ENCODE data around the gene FATE1. TPM values are rescaled to one million over a fixed set of nuclear protein-coding genes. Genes with fewer than 3 reads are reported as not detected.

Gene FATE1
- total and polyA plus RNA-seq, 2 of the 13 experiments (the other 11 are each of a cell fraction or from before 2014, with no cell fraction given): not detected

GRCh38 chrX:151675121-151675746, 40.6 kb upstream of the FATE1 start:
- H3K4me2 ChIP-seq (ENCODE audit: low read depth, low read length): no peak overlapping the region
- H3K27ac ChIP-seq (ENCODE audit: extremely low read length, insufficient read depth, low read length): no peak overlapping the region
- no peak overlapping the region for H3K9ac ChIP-seq (ENCODE audit: insufficient read depth, low read depth, low read length)
- TF ChIP-seq ZBTB7A (CRISPR knock-in tag; IDR thresholded peaks at IDR 0.05) (no peak), BORCS8-MEF2B (CRISPR knock-in tag; IDR thresholded peaks at IDR 0.05) (no peak)
- ATAC-seq (no peak), FAIRE-seq (no peak), DNase-seq (ENCODE audit: low spot score) (no peak)
- no peaks in the 10 kb centered on the region for H3K36me3 ChIP-seq (replicated peaks in 1 of 2; ENCODE audit: control insufficient read depth in 1 of 2, insufficient read depth in 2 of 2, low read length in 2 of 2)
- no peaks in the 10 kb centered on the region for H4K20me1 ChIP-seq (ENCODE audit: insufficient read depth, low read length)
- intact Hi-C loops (cut with micrococcal nuclease; ENCODE audit: unreplicated experiment): no loop called here
- WGBS (ENCODE audit: low lambda C conversion rate): 10% methylated on average over 3 of the region's 6 CpGs
- H3K9me3 ChIP-seq (ENCODE audit: low read length): no peaks in the 10 kb centered on the region
- in situ Hi-C loops (cut with HindIII; ENCODE audit: extremely low pct_ligation_motif_present, low pct_unique_long_range_greater_than_20kb): loop anchor here (25.0 kb wide), 1 partner anchor 163 kb away; no protein-coding TSS in a partner anchor
- no peaks in the 10 kb centered on the region; a peak in 1 of 5 replicates for H3K27me3 ChIP-seq (ENCODE audit: control insufficient read depth in 1 of 2, insufficient read depth in 2 of 2, low read length in 2 of 2)
- no peaks in the 10 kb centered on the region for H3K79me2 ChIP-seq (ENCODE audit: insufficient read depth, low read length)
- ChIA-PET POLR2A (no interaction called here), CTCF (ENCODE audit: low intra/inter-chr PET ratio, low total read pairs) (no interaction called here)
- H3K4me3 ChIP-seq (replicated peaks in 1 of 3; ENCODE audit: insufficient read depth in 1 of 3, low read depth in 2 of 3, low read length in 3 of 3): no peak overlapping the region
- no TSS peak for BruUV-seq (replicated peaks)
- no peak overlapping the region for H2AFZ ChIP-seq (ENCODE audit: low read length)
- H3K4me1 ChIP-seq (ENCODE audit: insufficient read depth, low read length): no peaks in the 10 kb centered on the region

DNA sequence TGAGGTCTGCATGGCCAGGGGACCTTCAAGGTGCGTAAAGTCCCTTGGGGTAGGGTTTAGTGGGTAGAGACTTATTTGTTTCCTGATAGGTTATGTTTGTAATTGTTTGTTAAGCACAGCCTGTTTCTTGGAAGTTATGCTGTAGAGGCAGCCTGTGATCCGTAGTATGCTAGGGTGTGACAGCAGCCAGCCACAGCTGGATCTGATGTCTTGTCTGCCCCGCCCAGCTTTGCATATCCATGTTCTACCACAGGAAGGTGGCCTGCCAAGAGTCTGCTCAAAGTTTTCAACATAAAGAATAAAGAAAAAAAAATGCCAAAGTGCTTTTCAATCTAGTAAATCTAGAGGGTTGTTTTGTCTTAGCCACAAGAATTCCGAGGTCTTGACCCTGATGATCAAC, 39.6 kb upstream of the FATE1 start:
- ChIA-PET CTCF (ENCODE audit: low intra/inter-chr PET ratio, low total read pairs) (no interaction called here), POLR2A (no interaction called here)
- Histone ChIP-seq H3K9me3 (ENCODE audit: low read length) (no peaks in the 10 kb centered on the region), H3K27me3 (ENCODE audit: control insufficient read depth in 1 of 2, insufficient read depth in 2 of 2, low read length in 2 of 2) (no peaks in the 10 kb centered on the region; a peak in 1 of 5 replicates), H3K4me3 (replicated peaks in 1 of 3; ENCODE audit: insufficient read depth in 1 of 3, low read depth in 2 of 3, low read length in 3 of 3) (no peak overlapping the region), H4K20me1 (ENCODE audit: insufficient read depth, low read length) (no peaks in the 10 kb centered on the region), H3K27ac (ENCODE audit: extremely low read length, insufficient read depth, low read length) (no peak overlapping the region), H2AFZ (ENCODE audit: low read length) (no peak overlapping the region), H3K9ac (ENCODE audit: insufficient read depth, low read depth, low read length) (no peak overlapping the region), H3K4me1 (ENCODE audit: insufficient read depth, low read length) (no peaks in the 10 kb centered on the region), H3K36me3 (replicated peaks in 1 of 2; ENCODE audit: control insufficient read depth in 1 of 2, insufficient read depth in 2 of 2, low read length in 2 of 2) (no peaks in the 10 kb centered on the region), H3K4me2 (ENCODE audit: low read depth, low read length) (no peak overlapping the region), H3K79me2 (ENCODE audit: insufficient read depth, low read length) (no peaks in the 10 kb centered on the region)
- 26% methylated on average over 3 of the region's 4 CpGs for WGBS (ENCODE audit: low lambda C conversion rate)
- BruUV-seq (replicated peaks): no TSS peak
- no peak for DNase-seq (ENCODE audit: low spot score)
- FAIRE-seq: no peak
- TF ChIP-seq ZNF652 (CRISPR knock-in tag; IDR thresholded peaks at IDR 0.05; ENCODE audit: borderline replicate concordance, low read depth) (no peak), MAFG (CRISPR knock-in tag; IDR thresholded peaks at IDR 0.05) (no peak), HOXD1 (CRISPR knock-in tag; IDR thresholded peaks at IDR 0.05) (no peak), ZFP90 (CRISPR knock-in tag; IDR thresholded peaks at IDR 0.05; ENCODE audit: borderline replicate concordance) (no peak)
- intact Hi-C loops (cut with micrococcal nuclease; ENCODE audit: unreplicated experiment) (no loop called here), in situ Hi-C loops (cut with HindIII; ENCODE audit: extremely low pct_ligation_motif_present, low pct_unique_long_range_greater_than_20kb) (loop anchor here (25.0 kb wide), 1 partner anchor 164 kb away; no protein-coding TSS in a partner anchor)
- ATAC-seq: no peak
